Measurements from ENCODE around the gene NETO1. TPM values are rescaled to one million over a fixed set of nuclear protein-coding genes. Genes with fewer than 3 reads are reported as not detected.

Gene NETO1
- total RNA-seq, 1 experiment from 2014 or later = 0.82 TPM

DNA sequence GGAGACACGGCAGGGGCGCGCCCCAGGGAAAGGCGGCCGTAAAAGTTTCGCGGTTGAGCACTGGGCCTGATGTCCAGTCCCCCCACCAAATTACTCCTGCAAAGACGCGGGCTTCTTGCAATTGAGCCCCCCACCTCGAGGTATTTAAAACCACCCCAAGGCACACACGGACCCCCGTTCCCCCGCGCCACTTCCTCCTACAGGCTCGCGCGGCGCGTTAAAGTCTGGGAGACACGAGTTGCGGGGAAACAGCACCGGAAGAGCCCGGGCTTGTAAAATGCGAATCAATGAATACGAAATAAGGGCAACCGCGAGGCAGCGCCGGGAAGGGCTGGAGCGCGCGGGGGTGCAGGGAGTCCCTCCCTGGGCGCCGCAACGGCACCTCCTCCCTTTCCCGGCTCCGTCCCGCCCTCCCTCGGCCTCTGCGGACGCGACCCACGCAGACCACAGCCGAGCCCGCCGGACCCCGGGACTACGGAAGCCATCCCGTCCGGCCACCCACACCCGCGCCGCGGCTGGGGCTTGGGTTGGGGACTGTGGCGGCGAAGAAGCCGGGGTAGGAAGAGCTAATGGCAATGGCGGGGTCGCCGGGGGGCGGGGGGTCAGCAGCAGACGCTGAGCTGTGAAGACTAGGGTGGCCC lies 918 bp upstream of the NETO1 start:
- H3K27me3 Mint-ChIP-seq (ENCODE audit: insufficient read depth, unreplicated experiment) = no peaks in the 10 kb centered on the region
- ChIA-PET POLR2A (no interaction called here), CTCF (no interaction called here)
- TF ChIP-seq, protein P1, sequence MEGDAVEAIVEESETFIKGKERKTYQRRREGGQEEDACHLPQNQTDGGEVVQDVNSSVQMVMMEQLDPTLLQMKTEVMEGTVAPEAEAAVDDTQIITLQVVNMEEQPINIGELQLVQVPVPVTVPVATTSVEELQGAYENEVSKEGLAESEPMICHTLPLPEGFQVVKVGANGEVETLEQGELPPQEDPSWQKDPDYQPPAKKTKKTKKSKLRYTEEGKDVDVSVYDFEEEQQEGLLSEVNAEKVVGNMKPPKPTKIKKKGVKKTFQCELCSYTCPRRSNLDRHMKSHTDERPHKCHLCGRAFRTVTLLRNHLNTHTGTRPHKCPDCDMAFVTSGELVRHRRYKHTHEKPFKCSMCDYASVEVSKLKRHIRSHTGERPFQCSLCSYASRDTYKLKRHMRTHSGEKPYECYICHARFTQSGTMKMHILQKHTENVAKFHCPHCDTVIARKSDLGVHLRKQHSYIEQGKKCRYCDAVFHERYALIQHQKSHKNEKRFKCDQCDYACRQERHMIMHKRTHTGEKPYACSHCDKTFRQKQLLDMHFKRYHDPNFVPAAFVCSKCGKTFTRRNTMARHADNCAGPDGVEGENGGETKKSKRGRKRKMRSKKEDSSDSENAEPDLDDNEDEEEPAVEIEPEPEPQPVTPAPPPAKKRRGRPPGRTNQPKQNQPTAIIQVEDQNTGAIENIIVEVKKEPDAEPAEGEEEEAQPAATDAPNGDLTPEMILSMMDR (IDR thresholded peaks at IDR 0.05; ENCODE audit: unreplicated experiment) = no peak
- H3K36me3 Mint-ChIP-seq (ENCODE audit: insufficient read depth, unreplicated experiment) = no peaks in the 10 kb centered on the region
- intact Hi-C loops (cut with micrococcal nuclease) = no loop called here
- no TSS peak for BruUV-seq (replicated peaks)
- no peak overlapping the region for H3K4me3 Mint-ChIP-seq (ENCODE audit: unreplicated experiment)
- DNase-seq (ENCODE audit: unreplicated experiment) = no peak
- H3K27ac Mint-ChIP-seq (ENCODE audit: low read depth, unreplicated experiment) = no peak overlapping the region
- no peaks in the 10 kb centered on the region for H3K9me3 Mint-ChIP-seq (ENCODE audit: unreplicated experiment)
- peaks cover 17% of the 10 kb centered on the region for H3K4me1 Mint-ChIP-seq (ENCODE audit: insufficient read depth, unreplicated experiment)

DNA sequence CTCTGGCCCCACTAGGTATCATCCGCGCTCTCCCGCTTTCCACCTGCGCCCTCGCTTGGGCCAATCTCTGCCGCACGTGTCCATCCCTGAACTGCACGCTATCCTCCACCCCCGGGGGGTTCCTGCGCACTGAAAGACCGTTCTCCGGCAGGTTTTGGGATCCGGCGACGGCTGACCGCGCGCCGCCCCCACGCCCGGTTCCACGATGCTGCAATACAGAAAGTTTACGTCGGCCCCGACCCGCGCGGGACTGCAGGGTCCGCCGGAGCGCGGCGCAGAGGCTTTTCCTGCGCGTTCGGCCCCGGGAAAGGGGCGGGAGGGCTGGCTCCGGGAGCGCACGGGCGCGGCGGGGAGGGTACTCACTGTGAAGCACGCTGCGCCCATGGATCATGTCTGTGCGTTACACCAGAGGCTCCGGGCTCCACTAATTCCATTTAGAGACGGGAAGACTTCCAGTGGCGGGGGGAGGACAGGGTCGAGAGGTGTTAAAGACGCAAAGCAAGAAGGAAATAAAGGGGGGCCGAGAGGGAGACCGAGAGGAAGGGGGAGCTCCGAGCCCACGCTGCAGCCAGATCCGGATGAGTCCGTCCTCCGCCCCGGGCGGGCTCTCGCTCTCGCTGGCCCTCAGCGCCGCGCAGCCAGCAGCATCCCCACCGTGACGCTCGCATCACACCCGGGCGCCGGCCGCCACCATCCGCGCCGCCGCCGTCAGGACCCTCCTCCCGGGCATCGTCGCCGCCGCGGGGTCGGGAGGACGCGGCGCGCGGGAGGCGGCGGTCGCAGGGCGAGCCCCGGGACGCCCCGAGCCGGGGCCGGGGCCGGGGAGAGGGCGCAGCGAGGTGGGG lies 664 bp downstream of the NETO1 start:
- no peaks in the 10 kb centered on the region for H3K9me3 Mint-ChIP-seq (ENCODE audit: unreplicated experiment)
- H3K4me1 Mint-ChIP-seq (ENCODE audit: insufficient read depth, unreplicated experiment) = peaks cover 17% of the 10 kb centered on the region
- no peak overlapping the region for H3K27ac Mint-ChIP-seq (ENCODE audit: low read depth, unreplicated experiment)
- ChIA-PET POLR2A (no interaction called here), CTCF (interaction anchor here (1.0 kb wide), 1 partner anchor 268 kb away, joined by 3 read pairs; no protein-coding TSS in a partner anchor)
- intact Hi-C loops (cut with micrococcal nuclease) = no loop called here
- TF ChIP-seq, protein P1 (IDR thresholded peaks at IDR 0.05; ENCODE audit: unreplicated experiment) = no peak
- BruUV-seq (replicated peaks) = no TSS peak
- no peaks in the 10 kb centered on the region for H3K27me3 Mint-ChIP-seq (ENCODE audit: insufficient read depth, unreplicated experiment)
- peak overlapping the region; percentile 43 for H3K4me3 Mint-ChIP-seq (ENCODE audit: unreplicated experiment)
- H3K36me3 Mint-ChIP-seq (ENCODE audit: insufficient read depth, unreplicated experiment) = no peaks in the 10 kb centered on the region
- no peak for DNase-seq (ENCODE audit: unreplicated experiment)

DNA sequence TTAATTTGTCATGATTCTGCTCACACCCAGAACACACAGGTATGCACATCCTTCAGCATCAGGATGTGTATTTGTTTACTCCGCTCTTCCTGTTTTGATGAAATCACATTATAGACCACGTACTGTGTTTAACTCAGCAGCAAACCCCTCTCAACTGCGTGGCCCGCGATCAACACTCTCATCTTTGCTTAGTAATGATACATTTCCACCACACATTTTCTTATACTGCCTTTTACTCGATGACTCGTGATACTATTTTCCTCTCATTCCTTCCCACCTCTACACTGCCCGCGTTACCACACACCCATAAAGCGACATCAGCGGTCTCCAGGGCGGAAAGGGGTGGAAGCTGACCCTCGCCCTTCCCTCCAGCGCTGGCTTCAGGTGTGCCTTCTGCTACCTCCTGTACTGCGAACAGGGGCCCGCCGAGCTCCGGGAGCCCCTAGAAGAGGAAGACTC lies 1.3 kb downstream of the NETO1 start:
- intact Hi-C loops (cut with micrococcal nuclease) = no loop called here
- DNase-seq (ENCODE audit: unreplicated experiment) = no peak
- peaks cover 16% of the 10 kb centered on the region for H3K4me1 Mint-ChIP-seq (ENCODE audit: insufficient read depth, unreplicated experiment)
- no peaks in the 10 kb centered on the region for H3K9me3 Mint-ChIP-seq (ENCODE audit: unreplicated experiment)
- POLR2A ChIA-PET = no interaction called here
- CTCF ChIA-PET = interaction anchor here (1.0 kb wide), 1 partner anchor 269 kb away, joined by 3 read pairs; no protein-coding TSS in a partner anchor
- H3K27ac Mint-ChIP-seq (ENCODE audit: low read depth, unreplicated experiment) = no peak overlapping the region
- no peaks in the 10 kb centered on the region for H3K36me3 Mint-ChIP-seq (ENCODE audit: insufficient read depth, unreplicated experiment)
- H3K4me3 Mint-ChIP-seq (ENCODE audit: unreplicated experiment) = no peak overlapping the region
- no TSS peak for BruUV-seq (replicated peaks)
- H3K27me3 Mint-ChIP-seq (ENCODE audit: insufficient read depth, unreplicated experiment) = no peaks in the 10 kb centered on the region
- TF ChIP-seq, protein P1 (IDR thresholded peaks at IDR 0.05; ENCODE audit: unreplicated experiment) = no peak

DNA sequence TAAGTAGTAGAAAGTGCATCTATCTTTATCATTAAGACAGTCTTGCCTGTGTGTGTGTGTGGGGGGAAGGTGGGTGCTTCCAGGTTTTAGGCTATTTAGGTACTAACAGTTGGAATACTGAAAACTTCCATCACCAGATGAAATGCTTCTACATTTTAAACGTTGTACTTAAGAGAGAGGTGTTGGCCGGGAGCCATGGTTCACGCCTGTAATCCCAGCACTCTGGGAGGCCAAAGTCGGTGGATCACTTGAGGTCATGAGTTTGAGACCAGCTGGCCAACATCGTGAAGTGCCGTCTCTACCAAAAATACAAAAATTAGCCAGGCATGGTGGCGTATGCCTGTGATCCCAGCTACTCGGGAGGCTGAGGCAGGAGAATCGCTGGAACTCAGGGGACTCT lies 4.0 kb downstream of the NETO1 start:
- no TSS peak for BruUV-seq (replicated peaks)
- Mint-ChIP-seq H3K36me3 (ENCODE audit: insufficient read depth, unreplicated experiment) (no peaks in the 10 kb centered on the region), H3K4me1 (ENCODE audit: insufficient read depth, unreplicated experiment) (no peaks in the 10 kb centered on the region), H3K27me3 (ENCODE audit: insufficient read depth, unreplicated experiment) (no peaks in the 10 kb centered on the region), H3K27ac (ENCODE audit: low read depth, unreplicated experiment) (no peak overlapping the region), H3K9me3 (ENCODE audit: unreplicated experiment) (no peaks in the 10 kb centered on the region), H3K4me3 (ENCODE audit: unreplicated experiment) (no peak overlapping the region)
- no peak for DNase-seq (ENCODE audit: unreplicated experiment)
- CTCF ChIA-PET = no interaction called here
- TF ChIP-seq, protein P1 (IDR thresholded peaks at IDR 0.05; ENCODE audit: unreplicated experiment) = no peak
- POLR2A ChIA-PET = no interaction called here
- intact Hi-C loops (cut with micrococcal nuclease) = no loop called here
